Measurements from ENCODE around the gene MTHFSD.
"Not testable (repeated sequence)": the region's sequence is repeated elsewhere in the genome, so short reads cannot be mapped to it uniquely, and the experiment has no call there.

- TF ChIP-seq CTCF, POLR2A (IDR thresholded peaks at IDR 0.05): not testable (repeated sequence)
These were observed 32.9 kb upstream of the MTHFSD start for GRCh38 chr16:86587955-86588354.

All from gastroesophageal sphincter (tissue), 3 donors.